ENCODE data around the gene KCNMA1.

KCNMA1 gene

DNA sequence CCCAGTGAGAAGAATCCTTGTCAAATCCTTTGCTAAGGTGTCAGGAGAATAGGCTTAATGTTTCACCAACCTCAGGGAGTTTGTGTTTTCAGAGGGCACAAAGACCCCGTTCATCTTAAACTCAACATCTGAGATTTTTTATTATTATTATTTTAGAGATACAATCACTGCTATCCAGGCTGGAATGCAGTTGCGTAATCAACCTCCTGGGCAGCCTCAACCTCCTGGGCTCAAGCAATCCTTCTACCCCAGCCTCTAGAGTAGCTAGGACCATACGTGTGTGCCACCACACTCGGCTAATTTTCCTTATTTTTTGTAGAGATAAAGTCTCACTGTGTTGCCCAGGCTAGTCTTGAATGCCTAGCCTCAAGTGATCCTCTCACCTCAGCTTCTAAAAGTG lies 599.2 kb downstream of the KCNMA1 start:
- Histone ChIP-seq H3K4me2 (ENCODE audit: insufficient read depth, low read length, poor library complexity, severe bottlenecking) (no peak overlapping the region), H2BK5ac (ENCODE audit: low read length) (no peak overlapping the region), H3K18ac (ENCODE audit: low read length) (no peak overlapping the region), H3K9ac (ENCODE audit: low read depth, low read length, poor library complexity) (no peak overlapping the region), H3K9me3 (replicated peaks in 1 of 2; ENCODE audit: control insufficient read depth in 2 of 2, insufficient read depth in 1 of 2, low read depth in 1 of 2, low read length in 2 of 2) (no peaks in the 10 kb centered on the region), H3K14ac (ENCODE audit: low read length) (no peak overlapping the region), H3K4ac (ENCODE audit: low read length) (no peak overlapping the region), H3K36me3 (replicated peaks in 1 of 2; ENCODE audit: control insufficient read depth in 2 of 2, insufficient read depth in 2 of 2, low read length in 2 of 2) (no peaks in the 10 kb centered on the region), H3K79me1 (ENCODE audit: low read depth, low read length) (no peaks in the 10 kb centered on the region), H3K27ac (replicated peaks; ENCODE audit: low read length) (no peak overlapping the region), H3K4me3 (ENCODE audit: low read length in 2 of 2) (no peak overlapping the region), H3K27me3 (ENCODE audit: control insufficient read depth in 3 of 3, insufficient read depth in 3 of 3, low read depth in 1 of 3, low read length in 3 of 3) (no peaks in the 10 kb centered on the region), H2BK15ac (ENCODE audit: low read length) (no peak overlapping the region), H3K4me1 (ENCODE audit: control insufficient read depth in 2 of 2, insufficient read depth in 1 of 2, low read depth in 1 of 2, low read length in 2 of 2) (peaks cover 0 to 4% of the 10 kb centered on the region in 2 donors), H2BK120ac (ENCODE audit: low read depth, low read length) (no peak overlapping the region), H2AK5ac (ENCODE audit: low read depth, low read length) (no peak overlapping the region), H2AFZ (ENCODE audit: low read length) (no peak overlapping the region), H4K91ac (ENCODE audit: low read depth, low read length, poor library complexity) (no peak overlapping the region), H3K23ac (ENCODE audit: low read depth, low read length, poor library complexity) (no peak overlapping the region), H4K8ac (ENCODE audit: low read depth, low read length) (no peak overlapping the region), H2BK12ac (ENCODE audit: low read length) (no peak overlapping the region)
- DNase-seq (ENCODE audit: low spot score): no peak
- WGBS, 2 donors (ENCODE audit: extremely low coverage in 2 of 2, insufficient read length in 2 of 2, insufficient replicate concordance in 1 of 2): no CpG with 5 or more reads among the region's 4 CpGs

DNA sequence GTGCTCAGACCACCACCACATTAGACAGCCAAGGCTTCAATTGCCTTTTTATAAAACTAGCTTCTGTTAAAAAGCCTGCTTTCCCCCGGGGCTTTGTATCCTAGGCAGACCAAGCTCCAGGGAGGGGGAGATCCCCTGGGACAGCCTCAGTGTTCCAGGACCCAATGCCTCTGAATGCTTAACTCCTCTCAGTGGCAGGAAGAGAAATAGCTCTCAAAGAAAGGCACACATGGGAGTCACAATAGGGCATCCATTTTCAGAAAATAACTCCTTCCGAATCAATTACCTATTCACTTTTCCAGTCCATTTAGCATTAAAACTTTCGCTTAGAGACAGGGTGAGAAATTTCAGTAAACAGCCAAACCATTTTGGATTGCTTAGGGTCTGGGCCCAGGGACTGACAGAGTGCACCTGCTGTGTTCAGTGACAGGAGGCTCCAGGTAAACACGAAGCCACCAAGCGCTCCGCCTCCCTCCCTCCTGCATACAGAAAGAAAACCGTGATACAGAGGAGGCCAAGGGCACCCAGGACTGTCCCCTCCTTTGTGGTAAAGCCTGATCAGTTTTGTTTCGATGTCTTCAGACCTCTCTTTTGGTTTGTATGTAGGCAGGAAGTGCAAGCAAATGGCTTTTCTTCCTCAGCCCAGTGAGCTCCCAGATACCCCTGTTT lies 599.7 kb downstream of the KCNMA1 start:
- Histone ChIP-seq H3K23ac (ENCODE audit: low read depth, low read length, poor library complexity) (no peak overlapping the region), H3K36me3 (replicated peaks in 1 of 2; ENCODE audit: control insufficient read depth in 2 of 2, insufficient read depth in 2 of 2, low read length in 2 of 2) (no peaks in the 10 kb centered on the region), H3K27ac (replicated peaks; ENCODE audit: low read length) (no peak overlapping the region), H2BK5ac (ENCODE audit: low read length) (no peak overlapping the region), H3K4ac (ENCODE audit: low read length) (no peak overlapping the region), H3K14ac (ENCODE audit: low read length) (no peak overlapping the region), H2BK15ac (ENCODE audit: low read length) (no peak overlapping the region), H3K4me3 (ENCODE audit: low read length in 2 of 2) (no peak overlapping the region), H2AK5ac (ENCODE audit: low read depth, low read length) (no peak overlapping the region), H3K9me3 (replicated peaks in 1 of 2; ENCODE audit: control insufficient read depth in 2 of 2, insufficient read depth in 1 of 2, low read depth in 1 of 2, low read length in 2 of 2) (no peaks in the 10 kb centered on the region), H4K8ac (ENCODE audit: low read depth, low read length) (no peak overlapping the region), H2BK12ac (ENCODE audit: low read length) (no peak overlapping the region), H3K18ac (ENCODE audit: low read length) (no peak overlapping the region), H3K4me1 (ENCODE audit: control insufficient read depth in 2 of 2, insufficient read depth in 1 of 2, low read depth in 1 of 2, low read length in 2 of 2) (peaks cover 0 to 4% of the 10 kb centered on the region in 2 donors), H3K4me2 (ENCODE audit: insufficient read depth, low read length, poor library complexity, severe bottlenecking) (no peak overlapping the region), H2BK120ac (ENCODE audit: low read depth, low read length) (no peak overlapping the region), H4K91ac (ENCODE audit: low read depth, low read length, poor library complexity) (no peak overlapping the region), H3K9ac (ENCODE audit: low read depth, low read length, poor library complexity) (no peak overlapping the region), H2AFZ (ENCODE audit: low read length) (no peak overlapping the region), H3K79me1 (ENCODE audit: low read depth, low read length) (no peaks in the 10 kb centered on the region), H3K27me3 (ENCODE audit: control insufficient read depth in 3 of 3, insufficient read depth in 3 of 3, low read depth in 1 of 3, low read length in 3 of 3) (no peaks in the 10 kb centered on the region)
- DNase-seq (ENCODE audit: low spot score): peak; percentile 3
- no CpG with 5 or more reads among the region's 8 CpGs for WGBS, 2 donors (ENCODE audit: extremely low coverage in 2 of 2, insufficient read length in 2 of 2, insufficient replicate concordance in 1 of 2)

DNA sequence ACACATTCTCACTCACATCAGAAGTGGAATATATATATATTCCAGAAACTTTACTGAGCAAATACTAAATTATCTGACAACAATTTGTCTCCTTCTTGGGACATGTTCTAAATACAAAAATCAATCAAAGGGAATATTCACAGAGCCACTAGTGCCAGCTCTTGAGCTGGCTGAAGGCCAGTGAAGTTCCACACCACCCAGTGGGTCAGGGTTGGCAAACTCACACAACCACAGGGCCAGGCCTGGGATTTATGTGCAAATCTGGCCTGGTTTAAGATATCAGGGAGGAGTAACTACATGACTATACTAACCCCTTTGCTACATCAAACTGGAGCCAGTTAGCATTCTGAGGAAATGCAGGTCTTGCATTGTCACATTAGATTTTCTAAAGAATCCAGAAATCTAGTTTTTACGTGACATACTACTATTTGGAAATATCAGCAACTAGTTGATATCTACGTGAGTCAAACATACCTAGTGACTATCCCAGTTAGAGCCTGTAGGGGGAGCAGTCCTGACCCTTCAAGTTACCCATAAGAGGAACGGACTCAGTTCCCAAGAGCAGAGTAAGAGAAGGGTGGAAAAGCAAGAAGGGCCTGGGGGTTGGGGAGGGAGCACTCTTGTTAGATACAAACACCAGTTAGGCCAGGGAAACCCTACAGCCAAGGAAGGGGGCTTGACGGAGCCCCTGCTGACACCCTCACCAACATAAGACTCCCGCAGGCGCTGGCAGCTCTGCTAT lies 600.4 kb downstream of the KCNMA1 start:
- Histone ChIP-seq H3K79me1 (ENCODE audit: low read depth, low read length) (no peaks in the 10 kb centered on the region), H3K9ac (ENCODE audit: low read depth, low read length, poor library complexity) (no peak overlapping the region), H3K23ac (ENCODE audit: low read depth, low read length, poor library complexity) (no peak overlapping the region), H3K36me3 (replicated peaks in 1 of 2; ENCODE audit: control insufficient read depth in 2 of 2, insufficient read depth in 2 of 2, low read length in 2 of 2) (no peaks in the 10 kb centered on the region), H3K14ac (ENCODE audit: low read length) (no peak overlapping the region), H3K27ac (replicated peaks; ENCODE audit: low read length) (no peak overlapping the region), H4K91ac (ENCODE audit: low read depth, low read length, poor library complexity) (no peak overlapping the region), H3K9me3 (replicated peaks in 1 of 2; ENCODE audit: control insufficient read depth in 2 of 2, insufficient read depth in 1 of 2, low read depth in 1 of 2, low read length in 2 of 2) (no peaks in the 10 kb centered on the region), H3K4me1 (ENCODE audit: control insufficient read depth in 2 of 2, insufficient read depth in 1 of 2, low read depth in 1 of 2, low read length in 2 of 2) (peaks cover 0 to 4% of the 10 kb centered on the region in 2 donors), H2AK5ac (ENCODE audit: low read depth, low read length) (no peak overlapping the region), H2BK15ac (ENCODE audit: low read length) (no peak overlapping the region), H2BK12ac (ENCODE audit: low read length) (no peak overlapping the region), H3K18ac (ENCODE audit: low read length) (no peak overlapping the region), H3K4me3 (ENCODE audit: low read length in 2 of 2) (no peak overlapping the region), H2BK5ac (ENCODE audit: low read length) (no peak overlapping the region), H3K4ac (ENCODE audit: low read length) (no peak overlapping the region), H3K4me2 (ENCODE audit: insufficient read depth, low read length, poor library complexity, severe bottlenecking) (no peak overlapping the region), H2BK120ac (ENCODE audit: low read depth, low read length) (no peak overlapping the region), H2AFZ (ENCODE audit: low read length) (no peak overlapping the region), H3K27me3 (ENCODE audit: control insufficient read depth in 3 of 3, insufficient read depth in 3 of 3, low read depth in 1 of 3, low read length in 3 of 3) (no peaks in the 10 kb centered on the region), H4K8ac (ENCODE audit: low read depth, low read length) (no peak overlapping the region)
- DNase-seq (ENCODE audit: low spot score): peak; percentile 56
- no CpG with 5 or more reads among the region's 6 CpGs for WGBS, 2 donors (ENCODE audit: extremely low coverage in 2 of 2, insufficient read length in 2 of 2, insufficient replicate concordance in 1 of 2)

DNA sequence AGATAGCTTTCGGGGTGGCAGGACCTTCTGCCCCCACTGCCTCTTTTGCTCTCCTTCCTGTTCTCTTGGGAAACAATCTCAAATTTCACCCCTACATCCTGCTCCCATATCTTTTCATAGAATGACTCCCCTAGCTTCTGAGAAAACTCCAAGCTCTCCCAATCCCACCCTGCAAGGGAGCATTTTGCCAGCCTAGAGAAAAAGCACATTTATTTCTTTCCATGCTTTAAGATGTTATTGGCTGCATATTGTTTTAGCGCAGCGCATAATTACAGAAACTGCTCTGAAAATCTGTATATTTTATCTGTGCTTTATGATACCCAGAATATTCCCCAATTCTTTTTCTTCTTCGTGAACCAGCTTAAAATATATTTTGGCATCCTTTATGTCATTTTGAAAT lies 601.3 kb downstream of the KCNMA1 start:
- Histone ChIP-seq H3K4me1 (ENCODE audit: control insufficient read depth in 2 of 2, insufficient read depth in 1 of 2, low read depth in 1 of 2, low read length in 2 of 2) (peaks cover 0 to 4% of the 10 kb centered on the region in 2 donors), H2BK12ac (ENCODE audit: low read length) (no peak overlapping the region), H3K27me3 (ENCODE audit: control insufficient read depth in 3 of 3, insufficient read depth in 3 of 3, low read depth in 1 of 3, low read length in 3 of 3) (no peaks in the 10 kb centered on the region), H4K91ac (ENCODE audit: low read depth, low read length, poor library complexity) (no peak overlapping the region), H3K4me3 (ENCODE audit: low read length in 2 of 2) (no peak overlapping the region), H2AK5ac (ENCODE audit: low read depth, low read length) (no peak overlapping the region), H3K18ac (ENCODE audit: low read length) (no peak overlapping the region), H3K27ac (replicated peaks; ENCODE audit: low read length) (no peak overlapping the region), H3K9me3 (replicated peaks in 1 of 2; ENCODE audit: control insufficient read depth in 2 of 2, insufficient read depth in 1 of 2, low read depth in 1 of 2, low read length in 2 of 2) (no peaks in the 10 kb centered on the region), H3K9ac (ENCODE audit: low read depth, low read length, poor library complexity) (no peak overlapping the region), H3K23ac (ENCODE audit: low read depth, low read length, poor library complexity) (no peak overlapping the region), H3K4ac (ENCODE audit: low read length) (no peak overlapping the region), H2BK5ac (ENCODE audit: low read length) (no peak overlapping the region), H3K14ac (ENCODE audit: low read length) (no peak overlapping the region), H2AFZ (ENCODE audit: low read length) (no peak overlapping the region), H3K4me2 (ENCODE audit: insufficient read depth, low read length, poor library complexity, severe bottlenecking) (no peak overlapping the region), H4K8ac (ENCODE audit: low read depth, low read length) (no peak overlapping the region), H2BK120ac (ENCODE audit: low read depth, low read length) (no peak overlapping the region), H2BK15ac (ENCODE audit: low read length) (no peak overlapping the region), H3K79me1 (ENCODE audit: low read depth, low read length) (no peaks in the 10 kb centered on the region), H3K36me3 (replicated peaks in 1 of 2; ENCODE audit: control insufficient read depth in 2 of 2, insufficient read depth in 2 of 2, low read length in 2 of 2) (no peaks in the 10 kb centered on the region)
- no CpG with 5 or more reads among the region's 4 CpGs for WGBS, 2 donors (ENCODE audit: extremely low coverage in 2 of 2, insufficient read length in 2 of 2, insufficient replicate concordance in 1 of 2)
- DNase-seq (ENCODE audit: low spot score): no peak

Data from neuronal stem cell (in vitro differentiated cells).